Gastrocnemius medialis (tissue), 4 donors: Measurements from ENCODE around the gene NCAPH2. TPM values are rescaled to one million over a fixed set of nuclear protein-coding genes. Genes with fewer than 3 reads are reported as not detected.

Source experiments
- ATAC-seq, 2 donors: fragments of 150-250 bp; one replicate each; pipeline ENCODE4 v1.9.1; 2016
- DNase-seq, 2 donors: peaks; one replicate each; pipeline ENCODE4 v3.0.0-alpha.2; 2019
- H3K27ac ChIP-seq, 4 donors: fragments of 200-600 bp; sonication (generic); 1 replicate in 1 of 4; 2 replicates in 3 of 4; pipeline ENCODE4 v1.5.1; 2016 to 2018; ENCODE audit warnings: mild to moderate bottlenecking in 2 of 4, moderate library complexity in 1 of 4
- H3K27me3 ChIP-seq, 3 donors: fragments of 200-600 bp; sonication (generic) in 2 of 3; 1 replicate in 1 of 3; 2 replicates in 2 of 3; pipeline versions ENCODE4 v1.5.1 to v1.6.0; 2016 to 2019; ENCODE audit warnings: mild to moderate bottlenecking in 1 of 3, moderate library complexity in 1 of 3
- H3K36me3 ChIP-seq, 2 donors: fragments of 200-600 bp; sonication (generic) in 1 of 2; one replicate each; pipeline ENCODE4 v1.5.1; 2017 to 2018
- H3K4me1 ChIP-seq, 2 donors: fragments of 200-600 bp; sonication (generic) in 1 of 2; one replicate each; pipeline ENCODE4 v1.5.1; 2016 to 2017; ENCODE audit warnings: mild to moderate bottlenecking in 2 of 2
- H3K4me3 ChIP-seq, 4 donors: fragments of 200-600 bp; sonication (generic) in 3 of 4; 1 replicate in 1 of 4; 2 replicates in 3 of 4; pipeline ENCODE4 v1.5.1; 2016 to 2019; ENCODE audit warnings: mild to moderate bottlenecking in 2 of 4
- H3K9me3 ChIP-seq, 3 donors: fragments of 200-600 bp; sonication (generic) in 2 of 3; 1 replicate in 1 of 3; 2 replicates in 2 of 3; pipeline ENCODE4 v1.5.1; 2016 to 2019
- CTCF ChIP-seq, 5 experiments: fragments of 450-650 bp in 3 of 5; fragments of 200-600 bp in 2 of 5; sonication (generic) in 2 of 5; IDR thresholded peaks in 4 of 5; conservative IDR thresholded peaks in 1 of 5; 1 replicate in 4 of 5; 2 replicates in 1 of 5; pipeline ENCODE4 v1.5.1; 2016 to 2019; ENCODE audit warnings: antibody characterized with exemption in 5 of 5, mild to moderate bottlenecking in 3 of 5, moderate library complexity in 3 of 5
- POLR2A ChIP-seq, 2 donors: fragments of 450-650 bp; IDR thresholded peaks; one replicate each; pipeline ENCODE4 v1.6.1; 2017; ENCODE audit warnings: antibody characterized with exemption in 2 of 2, mild to moderate bottlenecking in 2 of 2, moderate library complexity in 2 of 2
- in situ Hi-C, 4 donors: fragments of 200-750 bp; cut with MboI; loops; one replicate each; pipeline versions ENCODE4 v1.15.0 to v1.8.0; 2017; ENCODE audit warnings: low sequenced_read_pairs in 4 of 4
- intact Hi-C: fragments of 100-400 bp; cut with DNase I; formaldehyde crosslinking; loops from one replicate; pipeline ENCODE4 v1.15.1; 2023; ENCODE audit warnings: low total_unique reads
- total RNA-seq, 4 donors: library from RNA; depleted of rRNA; stranded (reverse); fragments of >200 nt; gene quantifications; one replicate each; pipeline versions ENCODE4 v1.1.0 to v1.2.3, GENCODE V29; 2016

Gene NCAPH2
- total RNA-seq, 4 donors from 2014 or later: 19.0 to 29.3 (median 23.4) TPM

- no peaks in the 10 kb centered on the region for H3K4me1 ChIP-seq
- DNase-seq (no peak), ATAC-seq (no peak)
- no peak for TF ChIP-seq CTCF (IDR thresholded peaks at IDR 0.05 in 4 of 5, conservative IDR thresholded peaks at IDR 0.05 in 1 of 5)
- no peak for TF ChIP-seq POLR2A (IDR thresholded peaks at IDR 0.05)
- intact Hi-C loops: no loop called here
- in situ Hi-C loops: no loop called here
- no peaks in the 10 kb centered on the region for H3K9me3 ChIP-seq
- H3K27ac ChIP-seq: no peak overlapping the region
- H3K4me3 ChIP-seq: no peak overlapping the region
- H3K27me3 ChIP-seq: peaks cover 38 to 45% (median 43%) of the 10 kb centered on the region in 3 donors
- no peaks in the 10 kb centered on the region for H3K36me3 ChIP-seq
These were observed 23.8 kb upstream of the NCAPH2 start for GRCh38 chr22:50483977-50484853.

GRCh38 chr22:50485221-50486131 lies 22.5 kb upstream of the NCAPH2 start:
- Histone ChIP-seq H3K9me3 (no peaks in the 10 kb centered on the region), H3K27ac (no peak overlapping the region), H3K4me1 (no peaks in the 10 kb centered on the region), H3K4me3 (no peak overlapping the region), H3K27me3 (peaks cover 28 to 43% (median 36%) of the 10 kb centered on the region in 3 donors), H3K36me3 (no peaks in the 10 kb centered on the region)
- ATAC-seq: no peak
- no peak for DNase-seq
- intact Hi-C loops (no loop called here), in situ Hi-C loops (no loop called here)
- TF ChIP-seq POLR2A (IDR thresholded peaks at IDR 0.05) (no peak), CTCF (IDR thresholded peaks at IDR 0.05 in 4 of 5, conservative IDR thresholded peaks at IDR 0.05 in 1 of 5) (no peak)

- DNase-seq (no peak), ATAC-seq (no peak)
- Histone ChIP-seq H3K4me3 (no peak within 1 kb of the TSS), H3K4me1 (no peaks in the 10 kb centered on the region), H3K27me3 (peaks cover 18 to 32% (median 26%) of the 10 kb centered on the region in 3 donors), H3K36me3 (no peaks in the 10 kb centered on the region), H3K27ac (no peak within 1 kb of the TSS), H3K9me3 (no peaks in the 10 kb centered on the region)
- in situ Hi-C loops: no loop called here
- intact Hi-C loops: no loop called here
- no peak for TF ChIP-seq POLR2A (IDR thresholded peaks at IDR 0.05)
- TF ChIP-seq CTCF (IDR thresholded peaks at IDR 0.05 in 4 of 5, conservative IDR thresholded peaks at IDR 0.05 in 1 of 5): no peak
These were observed 21.3 kb upstream of the NCAPH2 start, which contains the start of gene MIOX for GRCh38 chr22:50486561-50487289. TSS of gene MIOX (plus strand) at chr22:50486859. CDS start at chr22:50486898, 39 bp downstream.

- no peak overlapping the region for H3K27ac ChIP-seq
- in situ Hi-C loops: no loop called here
- no peaks in the 10 kb centered on the region for H3K36me3 ChIP-seq
- peaks cover 10 to 25% (median 19%) of the 10 kb centered on the region in 3 donors for H3K27me3 ChIP-seq
- ATAC-seq (no peak), DNase-seq (no peak)
- TF ChIP-seq POLR2A (IDR thresholded peaks at IDR 0.05) (no peak), CTCF (IDR thresholded peaks at IDR 0.05 in 4 of 5, conservative IDR thresholded peaks at IDR 0.05 in 1 of 5) (no peak)
- no peak overlapping the region for H3K4me3 ChIP-seq
- intact Hi-C loops: no loop called here
- no peaks in the 10 kb centered on the region for H3K9me3 ChIP-seq
- no peaks in the 10 kb centered on the region for H3K4me1 ChIP-seq
These were observed 20.6 kb upstream of the NCAPH2 start for GRCh38 chr22:50487290-50488005.
